Measurements from ENCODE around the gene SPDYE16.
"Not testable (repeated sequence)": the region's sequence is repeated elsewhere in the genome, so short reads cannot be mapped to it uniquely, and the experiment has no call there.

Gene SPDYE16

GRCh38 chr7:76509931-76510877 lies 32.9 kb downstream of the SPDYE16 start, which contains the start of gene UPK3B:
Gene UPK3B (plus strand): TSS chr7:76510552. CDS start chr7:76510653, 101 bp downstream.
- no peaks in the 10 kb centered on the region for H3K9me3 ChIP-seq (replicated peaks; ENCODE audit: low read length)
- H3K9ac ChIP-seq (ENCODE audit: low read depth, low read length): no peak within 1 kb of the TSS
- H3K4me2 ChIP-seq (ENCODE audit: low read length): no peak within 1 kb of the TSS
- H3K36me3 ChIP-seq (ENCODE audit: insufficient read depth, low read length): peaks cover 12% of the 10 kb centered on the region
- peaks cover 4% of the 10 kb centered on the region for H3K4me1 ChIP-seq (ENCODE audit: control insufficient read depth, insufficient read depth, low read length)
- no peaks in the 10 kb centered on the region for H3K27me3 ChIP-seq (ENCODE audit: control insufficient read depth, insufficient read depth, low read length)
- H3K4me3 ChIP-seq (ENCODE audit: low read length): no peak within 1 kb of the TSS

GRCh38 chr7:76507723-76508406 lies 35.2 kb downstream of the SPDYE16 start:
- Histone ChIP-seq H3K9ac (ENCODE audit: low read depth, low read length) (no peak overlapping the region), H3K4me1 (ENCODE audit: control insufficient read depth, insufficient read depth, low read length) (peaks cover 4% of the 10 kb centered on the region), H3K9me3 (replicated peaks; ENCODE audit: low read length) (no peaks in the 10 kb centered on the region), H3K4me2 (ENCODE audit: low read length) (no peak overlapping the region), H3K27me3 (ENCODE audit: control insufficient read depth, insufficient read depth, low read length) (no peaks in the 10 kb centered on the region), H3K36me3 (ENCODE audit: insufficient read depth, low read length) (peaks cover 12% of the 10 kb centered on the region), H3K4me3 (ENCODE audit: low read length) (no peak overlapping the region)

DNA sequence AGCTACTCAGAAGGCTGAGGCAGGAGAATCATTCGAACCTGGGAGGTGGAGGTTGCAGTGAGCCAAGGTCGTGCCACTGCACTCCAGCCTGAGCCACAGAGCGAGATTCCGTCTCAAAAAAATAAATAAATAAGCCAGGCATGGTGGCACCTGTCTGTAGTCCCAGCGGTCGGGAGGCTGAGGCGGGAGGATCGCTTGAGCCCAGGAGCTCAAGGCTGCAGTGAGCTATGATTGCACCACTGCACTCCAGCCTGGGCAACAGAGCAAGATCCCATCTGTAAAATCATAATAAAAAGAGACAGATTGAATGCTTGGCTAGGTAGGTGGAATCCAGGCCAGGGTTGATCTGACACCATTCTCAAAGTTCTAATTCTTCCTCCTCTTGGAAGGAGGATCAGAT lies 36.5 kb downstream of the SPDYE16 start:
- H3K9me3 ChIP-seq (replicated peaks; ENCODE audit: low read length); H3K4me2 ChIP-seq (ENCODE audit: low read length); H3K9ac ChIP-seq (ENCODE audit: low read depth, low read length); H3K4me3 ChIP-seq (ENCODE audit: low read length); H3K27me3 ChIP-seq (ENCODE audit: control insufficient read depth, insufficient read depth, low read length); H3K4me1 ChIP-seq (ENCODE audit: control insufficient read depth, insufficient read depth, low read length): not testable (repeated sequence)
- H3K36me3 ChIP-seq (ENCODE audit: insufficient read depth, low read length): peaks cover 12% of the 10 kb centered on the region

GRCh38 chr7:76506081-76506440 lies 37.0 kb downstream of the SPDYE16 start:
- no peaks in the 10 kb centered on the region for H3K27me3 ChIP-seq (ENCODE audit: control insufficient read depth, insufficient read depth, low read length)
- peaks cover 12% of the 10 kb centered on the region for H3K36me3 ChIP-seq (ENCODE audit: insufficient read depth, low read length)
- H3K4me2 ChIP-seq (ENCODE audit: low read length): no peak overlapping the region
- H3K9ac ChIP-seq (ENCODE audit: low read depth, low read length): no peak overlapping the region
- peaks cover 4% of the 10 kb centered on the region for H3K4me1 ChIP-seq (ENCODE audit: control insufficient read depth, insufficient read depth, low read length)
- no peaks in the 10 kb centered on the region for H3K9me3 ChIP-seq (replicated peaks; ENCODE audit: low read length)
- H3K4me3 ChIP-seq (ENCODE audit: low read length): no peak overlapping the region

- Histone ChIP-seq H3K36me3 (ENCODE audit: insufficient read depth, low read length) (peaks cover 12% of the 10 kb centered on the region), H3K4me1 (ENCODE audit: control insufficient read depth, insufficient read depth, low read length) (peaks cover 4% of the 10 kb centered on the region), H3K4me2 (ENCODE audit: low read length) (no peak overlapping the region), H3K4me3 (ENCODE audit: low read length) (no peak overlapping the region), H3K9me3 (replicated peaks; ENCODE audit: low read length) (no peaks in the 10 kb centered on the region), H3K9ac (ENCODE audit: low read depth, low read length) (no peak overlapping the region), H3K27me3 (ENCODE audit: control insufficient read depth, insufficient read depth, low read length) (no peaks in the 10 kb centered on the region)
Measured at GRCh38 chr7:76505168-76506080, 37.7 kb downstream of the SPDYE16 start.

- not testable (repeated sequence) for H3K9ac ChIP-seq (ENCODE audit: low read depth, low read length); H3K27me3 ChIP-seq (ENCODE audit: control insufficient read depth, insufficient read depth, low read length); H3K4me1 ChIP-seq (ENCODE audit: control insufficient read depth, insufficient read depth, low read length); H3K4me3 ChIP-seq (ENCODE audit: low read length); H3K4me2 ChIP-seq (ENCODE audit: low read length); H3K9me3 ChIP-seq (replicated peaks; ENCODE audit: low read length)
- H3K36me3 ChIP-seq (ENCODE audit: insufficient read depth, low read length): peaks cover 12% of the 10 kb centered on the region
Measured at GRCh38 chr7:76504351-76505167, 38.5 kb downstream of the SPDYE16 start.

DNA sequence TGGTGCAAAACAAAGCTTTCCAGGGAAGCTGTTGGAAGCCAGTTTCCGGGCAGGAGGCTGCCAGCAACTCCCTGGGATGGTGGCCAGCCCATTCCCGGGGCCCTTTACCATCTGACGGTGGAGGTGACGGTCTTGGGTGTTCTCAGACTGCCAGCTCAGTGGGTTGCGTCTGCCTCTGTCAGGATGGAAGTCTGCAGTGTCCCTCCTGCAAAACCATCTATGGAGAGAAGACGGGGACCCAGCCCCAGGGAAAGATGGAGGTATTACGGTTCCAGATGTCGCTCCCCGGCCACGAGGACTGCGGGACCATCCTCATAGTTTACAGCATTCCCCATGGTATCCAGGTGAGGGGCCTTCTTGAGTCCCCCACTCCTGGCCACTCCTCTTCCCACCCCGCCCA lies 39.9 kb downstream of the SPDYE16 start:
- H3K9ac ChIP-seq (ENCODE audit: low read depth, low read length); H3K4me3 ChIP-seq (ENCODE audit: low read length); H3K27me3 ChIP-seq (ENCODE audit: control insufficient read depth, insufficient read depth, low read length); H3K4me2 ChIP-seq (ENCODE audit: low read length); H3K9me3 ChIP-seq (replicated peaks; ENCODE audit: low read length); H3K4me1 ChIP-seq (ENCODE audit: control insufficient read depth, insufficient read depth, low read length): not testable (repeated sequence)
- H3K36me3 ChIP-seq (ENCODE audit: insufficient read depth, low read length): peaks cover 12% of the 10 kb centered on the region

GRCh38 chr7:76502836-76503235 lies 40.3 kb downstream of the SPDYE16 start:
- not testable (repeated sequence) for H3K9me3 ChIP-seq (replicated peaks; ENCODE audit: low read length); H3K27me3 ChIP-seq (ENCODE audit: control insufficient read depth, insufficient read depth, low read length); H3K9ac ChIP-seq (ENCODE audit: low read depth, low read length); H3K4me2 ChIP-seq (ENCODE audit: low read length); H3K4me3 ChIP-seq (ENCODE audit: low read length); H3K4me1 ChIP-seq (ENCODE audit: control insufficient read depth, insufficient read depth, low read length)
- peaks cover 10% of the 10 kb centered on the region for H3K36me3 ChIP-seq (ENCODE audit: insufficient read depth, low read length)

GRCh38 chr7:76502224-76502623 lies 40.9 kb downstream of the SPDYE16 start:
- H3K4me2 ChIP-seq (ENCODE audit: low read length); H3K9me3 ChIP-seq (replicated peaks; ENCODE audit: low read length); H3K27me3 ChIP-seq (ENCODE audit: control insufficient read depth, insufficient read depth, low read length); H3K4me3 ChIP-seq (ENCODE audit: low read length); H3K9ac ChIP-seq (ENCODE audit: low read depth, low read length); H3K36me3 ChIP-seq (ENCODE audit: insufficient read depth, low read length); H3K4me1 ChIP-seq (ENCODE audit: control insufficient read depth, insufficient read depth, low read length): not testable (repeated sequence)

DNA sequence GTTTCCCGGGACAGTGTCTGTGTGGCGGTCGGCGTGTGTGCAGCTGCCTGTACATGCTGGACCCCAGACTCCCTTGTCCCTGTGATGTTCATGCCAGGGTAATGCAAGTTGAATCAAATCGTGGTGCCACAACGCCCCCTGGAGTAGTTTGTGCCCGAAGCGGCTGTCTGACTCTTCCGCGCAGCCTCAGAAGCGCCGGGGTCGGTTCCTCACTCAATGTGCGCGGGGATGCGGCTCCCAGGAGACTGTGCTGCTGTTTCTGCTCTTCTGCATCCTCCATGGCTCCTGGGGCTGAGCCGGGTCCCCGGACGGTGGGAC lies 43.2 kb downstream of the SPDYE16 start:
- not testable (repeated sequence) for H3K27me3 ChIP-seq (ENCODE audit: control insufficient read depth, insufficient read depth, low read length); H3K4me3 ChIP-seq (ENCODE audit: low read length); H3K9me3 ChIP-seq (replicated peaks; ENCODE audit: low read length); H3K36me3 ChIP-seq (ENCODE audit: insufficient read depth, low read length); H3K4me2 ChIP-seq (ENCODE audit: low read length); H3K9ac ChIP-seq (ENCODE audit: low read depth, low read length); H3K4me1 ChIP-seq (ENCODE audit: control insufficient read depth, insufficient read depth, low read length)
